Measurements from ENCODE around the gene MGAT1.

The MGAT1 gene

DNA sequence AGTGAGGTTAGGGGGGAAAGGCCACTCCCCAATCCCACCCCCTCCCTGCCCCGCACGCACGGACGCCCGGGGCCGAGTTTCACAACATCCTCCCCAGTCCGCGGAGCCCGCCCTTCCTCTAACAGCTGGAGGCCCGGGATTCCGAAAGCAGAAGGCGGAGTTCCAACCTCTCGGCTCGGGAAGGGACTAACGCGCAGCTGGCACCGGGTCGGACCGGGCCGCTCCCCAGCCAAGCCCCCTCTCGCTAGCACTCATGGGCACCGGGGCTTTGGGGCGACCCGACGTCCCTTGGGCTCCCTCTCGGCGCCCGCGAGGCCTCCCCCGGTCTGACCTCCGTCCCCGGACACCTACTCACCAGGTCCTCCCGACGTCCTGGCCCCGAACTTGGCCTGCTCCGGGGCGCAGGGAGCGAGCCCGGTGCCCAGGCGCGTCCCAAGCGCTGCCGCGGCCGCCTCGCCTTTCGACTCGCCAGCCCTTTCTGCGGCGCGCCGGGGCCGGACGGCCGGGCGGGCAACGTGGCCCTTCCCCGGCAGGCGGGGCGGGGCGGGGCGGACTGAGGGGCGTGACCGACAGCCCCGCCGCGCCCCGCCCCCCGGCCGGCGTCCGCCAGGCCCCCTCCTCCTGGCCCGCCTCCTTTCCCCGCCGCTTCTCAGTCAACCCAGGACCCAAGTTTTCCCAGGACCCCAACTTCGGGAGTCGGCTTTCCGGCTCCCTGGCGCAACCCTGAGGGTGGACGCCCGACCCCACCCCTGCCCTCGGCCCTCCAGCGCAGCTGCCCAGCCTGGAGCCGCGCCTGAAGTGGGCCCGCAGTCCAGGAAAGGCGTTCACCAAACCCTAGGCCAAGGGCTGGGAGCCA is at the start of gene MGAT1:
Gene MGAT1 (minus strand): TSS at position 482 of the 856 bp plus-strand sequence. CDS start 9,835 bp downstream, outside the sequence.
- TF ChIP-seq CTCF (conservative IDR thresholded peaks at IDR 0.05; ENCODE audit: low read depth, low read length) = no peak
- no peak for DNase-seq (ENCODE audit: low read depth)
- H3K4me3 ChIP-seq (ENCODE audit: low read length) = peak within 1 kb of the TSS; percentile 85

GRCh38 chr5:180850434-180851078 is 48.0 kb upstream of the MGAT1 start:
- H3K4me3 ChIP-seq (ENCODE audit: low read length) = no peak overlapping the region
- TF ChIP-seq CTCF (conservative IDR thresholded peaks at IDR 0.05; ENCODE audit: low read depth, low read length) = no peak
- no peak for DNase-seq (ENCODE audit: low read depth)

DNA sequence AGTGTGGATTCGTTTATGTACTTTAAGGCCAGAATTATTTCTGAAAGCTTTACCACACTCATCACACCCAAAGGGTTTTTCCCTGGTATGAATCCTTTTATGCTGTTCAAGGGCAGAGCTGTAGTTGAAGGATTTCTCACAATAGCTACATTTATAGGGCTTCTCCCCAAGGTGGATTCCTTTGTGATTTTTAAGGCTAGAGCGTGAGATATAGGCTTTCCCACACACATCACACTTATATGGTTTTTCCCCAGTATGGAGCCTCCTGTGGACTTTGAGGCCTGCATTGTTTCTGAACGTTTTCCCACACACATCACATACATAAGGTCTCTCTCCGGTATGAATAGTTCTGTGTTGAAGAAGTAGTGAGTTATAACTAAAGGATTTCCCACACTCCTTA is 47.2 kb upstream of the MGAT1 start:
- no peak for DNase-seq (ENCODE audit: low read depth)
- no peak for TF ChIP-seq CTCF (conservative IDR thresholded peaks at IDR 0.05; ENCODE audit: low read depth, low read length)
- no peak overlapping the region for H3K4me3 ChIP-seq (ENCODE audit: low read length)

- TF ChIP-seq CTCF (conservative IDR thresholded peaks at IDR 0.05; ENCODE audit: low read depth, low read length) = no peak
Measured at GRCh38 chr5:180848878-180849277, 46.3 kb upstream of the MGAT1 start.

GRCh38 chr5:180848265-180848664 is 45.7 kb upstream of the MGAT1 start:
- no peak overlapping the region for H3K4me3 ChIP-seq (ENCODE audit: low read length)
- no peak for TF ChIP-seq CTCF (conservative IDR thresholded peaks at IDR 0.05; ENCODE audit: low read depth, low read length)
- DNase-seq (ENCODE audit: low read depth) = no peak

More at GRCh38 chr5:180848878-180849277, 46.3 kb upstream of the MGAT1 start:
- no peak overlapping the region for H3K4me3 ChIP-seq (ENCODE audit: low read length)
- no peak for DNase-seq (ENCODE audit: low read depth)

DNA sequence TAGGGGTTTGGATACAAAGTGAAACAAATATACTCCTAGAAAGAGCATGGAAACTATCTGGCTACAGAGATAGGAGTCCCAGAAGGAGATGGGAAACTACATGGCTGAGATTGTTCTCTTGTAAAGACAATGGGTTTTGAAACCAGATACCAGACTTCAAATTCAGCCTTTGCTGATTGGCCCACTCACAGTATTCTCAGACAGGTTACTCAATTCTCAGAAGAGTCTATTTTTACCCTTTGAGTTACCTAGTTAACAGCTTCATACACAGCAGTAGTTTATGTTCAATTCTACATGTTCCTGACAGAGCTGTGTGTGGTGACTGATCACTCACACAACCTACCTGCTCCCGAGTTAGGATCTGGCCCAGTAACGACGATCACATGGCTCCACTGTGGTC is 44.4 kb upstream of the MGAT1 start:
- H3K4me3 ChIP-seq (ENCODE audit: low read length) = no peak overlapping the region
- TF ChIP-seq CTCF (conservative IDR thresholded peaks at IDR 0.05; ENCODE audit: low read depth, low read length) = no peak
- DNase-seq (ENCODE audit: low read depth) = no peak

Measured in retinal pigment epithelial cell (primary cell).